Measurements from ENCODE around the gene POU2F3.

DNA sequence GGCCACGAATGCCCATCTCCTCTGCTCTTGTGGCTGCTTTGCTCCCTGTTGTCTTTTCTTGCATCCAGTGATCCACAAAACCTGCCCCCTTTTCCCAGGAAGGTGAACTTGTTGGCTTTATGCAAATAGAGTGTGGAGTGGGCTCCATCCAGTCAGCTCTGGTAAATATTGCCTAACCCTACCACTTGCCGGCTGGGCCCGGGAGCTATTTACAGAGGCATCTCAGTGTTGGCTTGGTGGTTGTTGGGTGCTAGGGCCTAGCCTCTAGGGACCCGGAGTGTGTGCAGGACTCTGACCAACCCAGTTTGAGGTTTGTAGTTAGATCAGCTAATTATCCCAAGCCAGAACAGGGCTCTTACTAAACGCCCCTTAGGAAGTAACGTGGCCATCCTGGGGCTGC, 44.3 kb downstream of the POU2F3 start:
- TF ChIP-seq CTCF (IDR thresholded peaks at IDR 0.05) (no peak), POLR2A (IDR thresholded peaks at IDR 0.05) (no peak)
